Measurements from ENCODE around the gene ZNF99. TPM values are rescaled to one million over a fixed set of nuclear protein-coding genes. Genes with fewer than 3 reads are reported as not detected.
"Not testable (repeated sequence)": the region's sequence is repeated elsewhere in the genome, so short reads cannot be mapped to it uniquely, and the experiment has no call there.

ZNF99 gene
- polyA plus RNA-seq, 2 of the 4 experiments (the other 2 are of a cell fraction): not detected

- peaks cover 32% of the 10 kb centered on the region; the same call in 2 of the 3 replicates for H3K9me3 ChIP-seq
- DNase-seq (ENCODE audit: low read depth in 1 of 2, low spot score in 1 of 2); POLR2A ChIA-PET; H3K4me2 ChIP-seq; ATAC-seq; H3K27ac ChIP-seq; FAIRE-seq; H3K4me3 ChIP-seq; H3K4me1 ChIP-seq: not testable (repeated sequence)
- CTCF ChIA-PET: interaction anchor here (1.0 kb wide), 1 partner anchor 16 kb away, joined by 5 read pairs; no protein-coding TSS in a partner anchor
- WGBS (ENCODE audit: missing lambda C conversion rate): 3% methylated on average over 6 of the region's 6 CpGs
Observed at GRCh38 chr19:22721533-22721932, 62.4 kb downstream of the ZNF99 start.

- ChIA-PET POLR2A (no interaction called here), CTCF (no interaction called here)
- FAIRE-seq: no peak
- ATAC-seq: no peak
- Histone ChIP-seq H3K9me3 (peaks cover 31% of the 10 kb centered on the region), H3K4me2 (no peak overlapping the region), H3K4me3 (no peak overlapping the region), H3K27ac (no peak overlapping the region), H3K4me1 (no peaks in the 10 kb centered on the region)
- no peak for DNase-seq (ENCODE audit: low read depth in 1 of 2, low spot score in 1 of 2)
- 45% methylated on average over 24 of the region's 27 CpGs for WGBS (ENCODE audit: missing lambda C conversion rate)
- TF ChIP-seq CBX2 (IDR thresholded peaks at IDR 0.05; ENCODE audit: borderline replicate concordance, low read depth) (no peak), KDM1A (IDR thresholded peaks at IDR 0.05; ENCODE audit: low read depth) (no peak), BHLHE40 (IDR thresholded peaks at IDR 0.05; ENCODE audit: low read depth, low read length) (no peak), EP300 (IDR thresholded peaks at IDR 0.05) (no peak), RCOR1 (IDR thresholded peaks at IDR 0.05; ENCODE audit: low read depth, low read length) (no peak), HOXB5 (CRISPR knock-in tag; IDR thresholded peaks at IDR 0.05) (no peak), ZSCAN20 (CRISPR knock-in tag; IDR thresholded peaks at IDR 0.05) (no peak), MAZ (IDR thresholded peaks at IDR 0.05; ENCODE audit: borderline replicate concordance, low read depth, low read length) (no peak)
Observed at GRCh38 chr19:22708983-22709382, 75.0 kb downstream of the ZNF99 start.

GRCh38 chr19:22703096-22703495, 80.9 kb downstream of the ZNF99 start:
- not testable (repeated sequence) for FAIRE-seq

DNA sequence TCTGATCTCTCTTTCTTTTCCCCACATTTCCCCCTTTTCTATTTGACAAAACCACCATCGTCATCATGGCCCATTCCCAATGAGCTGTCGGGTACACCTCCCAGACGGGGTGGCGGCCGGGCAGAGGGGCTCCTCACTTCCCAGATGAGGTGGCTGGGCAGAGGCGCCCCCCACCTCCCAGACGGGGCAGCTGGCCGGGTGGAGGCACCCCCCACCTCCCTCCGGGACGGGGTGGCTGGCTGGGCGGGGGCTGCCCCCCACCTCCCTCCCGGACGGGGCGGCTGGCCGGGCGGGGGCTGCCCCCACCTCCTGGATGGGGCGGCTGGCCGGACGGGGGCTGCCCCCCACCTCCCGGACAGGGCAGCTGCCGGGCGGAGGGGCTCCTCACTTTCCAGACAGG, 81.3 kb downstream of the ZNF99 start:
- H3K27ac ChIP-seq; CTCF ChIA-PET; H3K4me2 ChIP-seq; H3K4me1 ChIP-seq; H3K4me3 ChIP-seq; DNase-seq (ENCODE audit: low read depth in 1 of 2, low spot score in 1 of 2); POLR2A ChIA-PET; ATAC-seq; FAIRE-seq: not testable (repeated sequence)
- peaks cover 22% of the 10 kb centered on the region; the same call in 2 of the 3 replicates for H3K9me3 ChIP-seq
- 59% methylated on average over 3 of the region's 22 CpGs for WGBS (ENCODE audit: missing lambda C conversion rate)

More at GRCh38 chr19:22703096-22703495, 80.9 kb downstream of the ZNF99 start:
- H3K27ac ChIP-seq; CTCF ChIA-PET; DNase-seq (ENCODE audit: low read depth in 1 of 2, low spot score in 1 of 2); ATAC-seq; POLR2A ChIA-PET; H3K4me1 ChIP-seq; H3K4me2 ChIP-seq; H3K4me3 ChIP-seq: not testable (repeated sequence)
- WGBS (ENCODE audit: missing lambda C conversion rate): 65% methylated on average over 25 of the region's 28 CpGs
- H3K9me3 ChIP-seq: peaks cover 20% of the 10 kb centered on the region; the same call in 2 of the 3 replicates

Small RNA genes lying within 50 kb of the gene (small RNA-seq; reads per million reads assigned to genes)
- 0 reads per million in 6 experiments for gene AC008626.1
- gene AC008626.2: 0 reads per million in 6 experiments

Other genes with a start within 250 kb of the ZNF99 start
- gene ZNF492, start 149.8 kb downstream of the ZNF99 start, polyA plus RNA-seq (2011; rRNA removed): not detected in 2 replicates
- gene ZNF492, start 149.8 kb downstream of the ZNF99 start, polyA plus RNA-seq (2017; fragmentation: RNase III; extraction: RNeasy Plus Mini Kit Qiagen cat#74134 plus additional on column Dnase treatment): not detected in 3 replicates
- not detected in 2 replicates for gene ZNF723, start 48.1 kb upstream of the ZNF99 start, polyA plus RNA-seq (2011; rRNA removed)
- gene ZNF723, start 48.1 kb upstream of the ZNF99 start, polyA plus RNA-seq (2017; fragmentation: RNase III; extraction: RNeasy Plus Mini Kit Qiagen cat#74134 plus additional on column Dnase treatment): not detected in 3 replicates
- gene ZNF728, start 219.0 kb upstream of the ZNF99 start, polyA plus RNA-seq (2011; rRNA removed): not detected in 2 replicates
- gene ZNF728, start 219.0 kb upstream of the ZNF99 start, polyA plus RNA-seq (2017; fragmentation: RNase III; extraction: RNeasy Plus Mini Kit Qiagen cat#74134 plus additional on column Dnase treatment): not detected in 3 replicates

All from A549 (cell line).